Measurements from ENCODE around the gene SLC13A3.

The SLC13A3 gene

GRCh38 chr20:46614503-46614902, 36.8 kb downstream of the SLC13A3 start:
- H3K4me3 ChIP-seq (replicated peaks; ENCODE audit: low read depth, low read length), result no peak overlapping the region
- TF ChIP-seq CTCF (IDR thresholded peaks at IDR 0.05; ENCODE audit: low read depth, low read length, missing control alignments), result no peak
- no peak for DNase-seq (ENCODE audit: extremely low read depth, low read depth)

- TF ChIP-seq CTCF (IDR thresholded peaks at IDR 0.05; ENCODE audit: low read depth, low read length, missing control alignments), result no peak
- H3K4me3 ChIP-seq (replicated peaks; ENCODE audit: low read depth, low read length), result no peak overlapping the region
- DNase-seq (ENCODE audit: extremely low read depth, low read depth), result no peak
Observed at GRCh38 chr20:46610145-46610544, 41.1 kb downstream of the SLC13A3 start.

- TF ChIP-seq CTCF (IDR thresholded peaks at IDR 0.05; ENCODE audit: low read depth, low read length, missing control alignments), result no peak
Observed at GRCh38 chr20:46609043-46609442, 42.2 kb downstream of the SLC13A3 start.

GRCh38 chr20:46607849-46608497, 43.3 kb downstream of the SLC13A3 start:
- DNase-seq (ENCODE audit: extremely low read depth, low read depth), result no peak
- TF ChIP-seq CTCF (IDR thresholded peaks at IDR 0.05; ENCODE audit: low read depth, low read length, missing control alignments), result no peak
- no peak overlapping the region for H3K4me3 ChIP-seq (replicated peaks; ENCODE audit: low read depth, low read length)

More at GRCh38 chr20:46609043-46609442, 42.2 kb downstream of the SLC13A3 start:
- no peak overlapping the region for H3K4me3 ChIP-seq (replicated peaks; ENCODE audit: low read depth, low read length)
- no peak for DNase-seq (ENCODE audit: extremely low read depth, low read depth)

- TF ChIP-seq CTCF (IDR thresholded peaks at IDR 0.05; ENCODE audit: low read depth, low read length, missing control alignments), result no peak
- no peak overlapping the region for H3K4me3 ChIP-seq (replicated peaks; ENCODE audit: low read depth, low read length)
- DNase-seq (ENCODE audit: extremely low read depth, low read depth), result no peak
Observed at GRCh38 chr20:46607191-46607848, 43.9 kb downstream of the SLC13A3 start.

- H3K4me3 ChIP-seq (replicated peaks; ENCODE audit: low read depth, low read length), result no peak overlapping the region
- no peak for DNase-seq (ENCODE audit: extremely low read depth, low read depth)
- no peak for TF ChIP-seq CTCF (IDR thresholded peaks at IDR 0.05; ENCODE audit: low read depth, low read length, missing control alignments)
Observed at GRCh38 chr20:46606817-46607190, 44.5 kb downstream of the SLC13A3 start.
